Muscle of arm (tissue), 12 donors: ENCODE data around the gene MCTP2. TPM values are rescaled to one million over a fixed set of nuclear protein-coding genes. Genes with fewer than 3 reads are reported as not detected.

Experiments used
- DNase-seq: peaks from one replicate; pipeline ENCODE4 v3.0.0-alpha.2; 2013
- polyA plus RNA-seq, 12 donors: library from polyadenylated mRNA; unstranded; fragments of 120-200 nt; gene quantifications; one replicate each; pipeline ENCODE4 v1.2.1, GENCODE V29; 2013; ENCODE audit not compliant: insufficient read length in 12 of 12

Gene MCTP2
- polyA plus RNA-seq, 12 donors, result 0.33 to 10.1 (median 0.57) TPM; not detected in 1

DNA sequence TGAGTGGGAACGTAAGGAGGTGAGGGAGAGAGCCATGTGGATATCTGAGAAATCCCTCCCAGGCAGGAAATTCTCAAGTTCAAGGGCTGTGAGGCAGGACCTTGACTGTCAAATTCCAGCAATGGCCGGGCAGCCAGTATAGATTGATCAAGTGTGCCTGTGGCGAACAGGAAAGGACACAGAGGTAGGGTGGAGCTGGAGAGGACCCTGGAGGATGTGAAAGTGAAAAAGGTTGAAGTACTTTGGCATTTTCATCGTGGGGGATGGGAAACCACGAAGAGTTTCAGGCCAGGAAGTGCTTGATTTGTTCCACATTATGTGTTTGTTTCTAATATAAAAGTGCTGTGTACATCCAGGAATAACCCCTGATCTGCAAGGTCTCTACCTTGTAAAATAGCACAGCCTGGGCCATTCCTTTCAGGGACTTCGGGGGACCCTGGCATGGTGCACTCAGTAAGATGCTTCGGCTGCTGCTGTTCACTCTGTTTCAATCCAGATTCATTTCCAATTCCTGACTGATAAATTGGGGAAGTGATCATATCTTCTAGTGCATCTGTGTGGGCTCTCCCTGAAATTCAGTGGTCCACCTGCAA is 156.6 kb downstream of the MCTP2 start:
- peak; percentile 9 for DNase-seq

DNA sequence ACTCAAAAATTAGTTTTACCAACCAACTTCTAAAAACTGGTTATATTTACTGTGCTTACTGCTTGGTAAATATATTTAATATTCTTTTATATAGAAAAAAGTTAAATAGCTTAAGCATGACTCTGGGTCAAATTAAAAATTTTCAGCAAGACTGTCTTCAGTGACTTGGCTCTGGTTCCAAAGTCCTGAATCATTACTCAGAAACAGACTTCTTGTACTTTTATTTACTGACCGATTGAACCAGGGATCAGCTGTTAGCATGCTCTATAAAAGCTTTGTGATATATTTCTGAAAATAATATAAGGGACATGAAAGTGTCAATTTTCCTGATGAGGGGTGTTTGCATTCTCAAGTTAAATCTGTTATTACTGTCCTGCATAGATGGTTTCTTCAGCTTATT is 164.3 kb downstream of the MCTP2 start:
- no peak for DNase-seq

DNA sequence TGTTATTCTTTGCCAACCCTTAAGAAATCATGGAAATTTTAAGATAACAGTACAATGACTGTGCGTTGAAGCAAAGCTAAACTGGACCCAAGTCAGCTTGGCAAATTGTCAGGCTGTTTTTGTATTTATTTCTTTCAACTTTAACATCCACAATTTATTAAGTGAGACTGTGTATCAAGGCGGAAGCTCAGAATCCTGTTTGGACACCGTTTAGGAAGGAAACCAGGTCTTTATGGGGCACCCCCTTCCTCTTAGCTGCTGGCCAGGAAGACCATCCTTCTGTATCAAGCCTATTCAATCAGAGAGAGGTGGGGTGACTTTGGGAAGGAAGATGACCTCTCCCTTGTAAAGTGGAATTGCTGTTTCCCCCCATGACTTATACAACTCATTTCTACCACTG is 166.0 kb downstream of the MCTP2 start:
- DNase-seq, result no peak

DNA sequence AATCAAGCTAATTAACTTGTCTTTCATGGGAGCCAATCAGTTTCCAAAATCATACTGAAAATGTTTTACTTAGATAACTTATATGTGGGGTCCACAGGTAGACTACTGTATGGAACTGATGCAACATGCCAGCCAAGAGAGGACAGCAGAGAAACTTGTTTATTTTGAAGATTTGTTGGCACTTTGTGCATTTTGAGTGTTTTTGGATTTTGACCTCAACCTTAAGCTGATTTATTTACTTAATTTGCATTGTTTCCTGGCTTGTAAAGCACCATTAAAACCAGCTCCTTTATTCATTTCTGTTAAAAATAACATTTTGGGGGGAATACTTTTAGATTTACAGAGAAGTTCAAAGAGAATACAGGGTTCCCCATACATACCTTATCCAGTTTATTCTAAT is 166.6 kb downstream of the MCTP2 start:
- DNase-seq, result no peak

DNA sequence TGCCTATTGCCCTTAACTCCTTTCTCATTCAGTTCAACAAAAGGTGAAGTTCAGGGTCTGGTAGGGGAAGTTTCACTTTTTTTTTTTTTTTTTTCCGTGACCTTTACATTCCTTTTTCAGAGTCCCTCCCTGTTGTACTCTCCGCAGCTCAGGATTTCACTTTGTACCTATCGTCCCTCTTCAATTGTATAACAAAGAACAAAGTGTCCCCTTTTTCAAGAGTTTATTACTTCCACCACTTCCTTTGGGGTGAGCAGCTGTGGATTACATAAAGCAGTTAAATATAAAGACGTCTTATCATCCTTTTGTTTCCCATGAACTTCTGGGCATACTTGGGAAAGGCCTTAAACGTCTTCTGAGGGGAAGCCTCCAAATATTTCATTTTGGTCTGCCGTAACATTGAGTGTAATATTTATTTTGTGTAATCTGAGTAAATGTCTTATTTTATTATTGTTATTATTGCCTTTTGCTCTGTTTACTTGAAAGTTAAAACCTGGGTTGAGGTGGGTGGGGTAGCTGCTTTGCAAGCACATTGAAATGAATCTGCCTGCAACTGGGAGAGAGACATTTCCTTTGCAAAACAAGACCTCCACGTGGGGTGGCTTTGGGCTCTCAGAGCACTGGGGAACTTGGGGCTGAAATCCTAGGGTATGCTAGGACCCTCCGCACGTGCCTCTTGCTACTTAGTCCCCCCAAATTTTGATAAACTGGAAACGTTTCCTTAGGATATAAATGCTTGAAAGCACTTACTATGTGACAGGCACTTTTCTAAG is 169.4 kb downstream of the MCTP2 start:
- DNase-seq, result no peak

DNA sequence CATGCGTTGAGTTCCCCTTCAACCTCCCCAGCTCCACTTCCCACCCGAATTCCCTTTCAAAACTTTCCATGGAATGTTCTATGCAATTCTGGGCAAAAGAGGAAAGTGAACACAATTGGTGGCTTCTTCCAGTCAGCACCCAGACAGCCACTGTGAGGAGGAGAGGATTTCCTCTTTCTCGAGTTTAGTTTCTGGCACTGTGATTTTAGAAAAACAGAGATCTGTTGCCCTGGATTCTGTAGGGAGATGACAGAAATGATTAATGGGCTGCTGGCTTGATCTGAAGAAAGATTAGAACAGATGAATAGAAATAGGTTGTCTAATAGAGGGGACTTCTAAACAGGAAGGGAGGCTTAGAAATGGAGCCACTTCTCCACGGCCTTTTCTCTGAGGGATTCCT is 172.0 kb downstream of the MCTP2 start:
- no peak for DNase-seq

DNA sequence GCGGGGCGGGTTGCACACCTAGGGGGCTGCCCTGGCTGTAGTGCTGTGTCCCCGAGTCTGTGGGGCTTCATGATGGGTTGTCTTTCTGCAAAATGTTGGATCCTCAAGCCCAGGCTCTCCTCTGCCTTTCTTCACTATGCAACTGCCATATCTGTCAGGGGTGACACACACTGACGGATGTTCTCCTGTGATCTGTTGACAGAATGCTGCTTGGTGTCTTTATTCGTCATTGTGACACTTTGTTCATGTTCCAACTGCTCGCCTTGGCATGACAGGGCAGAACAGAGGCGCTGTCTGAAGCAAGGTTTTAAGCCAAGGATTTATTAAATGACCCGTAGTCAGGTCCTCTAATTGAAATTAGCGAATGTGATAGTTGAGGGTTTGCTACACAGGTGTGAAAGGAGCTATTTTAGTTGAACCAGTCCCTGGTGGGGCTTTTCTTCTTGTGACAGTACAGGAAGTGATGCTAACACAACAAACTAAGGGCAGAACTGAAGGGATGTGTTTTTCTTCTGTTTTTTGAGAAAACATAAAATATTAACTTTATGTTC is 173.4 kb downstream of the MCTP2 start:
- no peak for DNase-seq

DNA sequence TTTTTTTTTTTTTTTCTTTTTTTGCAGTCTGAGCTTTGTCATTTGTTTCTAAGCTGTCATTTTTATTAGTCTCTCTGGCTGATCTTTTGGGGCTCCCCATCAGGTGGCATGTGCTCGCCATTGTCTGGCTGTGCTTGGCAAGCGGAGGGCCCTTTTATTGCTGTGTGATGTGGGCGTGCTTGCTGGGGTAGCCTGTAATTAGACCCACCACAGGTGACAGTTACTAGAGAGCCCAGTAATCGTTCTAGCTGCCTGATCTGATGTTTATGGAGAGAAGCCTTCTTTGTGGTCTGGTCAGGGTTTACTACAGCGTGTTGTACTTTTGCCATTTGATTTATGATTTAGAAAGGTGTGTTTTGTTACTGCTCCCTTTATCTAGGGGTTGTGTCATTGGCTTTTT is 179.9 kb downstream of the MCTP2 start:
- DNase-seq, result no peak

DNA sequence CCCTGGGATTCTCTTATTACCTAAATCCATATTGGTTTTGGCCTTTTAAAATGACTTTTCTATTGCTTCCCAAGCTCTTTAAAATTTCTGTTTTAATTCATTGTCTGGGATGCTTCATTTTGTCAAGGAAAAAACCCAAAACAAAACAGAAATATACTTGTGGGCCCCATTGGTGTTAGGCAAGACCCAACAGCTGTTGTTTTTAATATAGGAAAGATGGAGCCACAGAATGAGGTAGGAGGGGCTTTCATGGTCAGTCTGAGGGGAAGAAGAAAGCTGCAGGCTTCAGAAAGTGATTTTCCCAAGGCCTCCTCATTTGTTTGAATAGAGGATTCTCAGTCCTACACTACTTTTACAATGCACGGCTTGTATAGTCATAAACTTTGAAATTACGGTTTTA is 180.5 kb downstream of the MCTP2 start:
- DNase-seq, result no peak

DNA sequence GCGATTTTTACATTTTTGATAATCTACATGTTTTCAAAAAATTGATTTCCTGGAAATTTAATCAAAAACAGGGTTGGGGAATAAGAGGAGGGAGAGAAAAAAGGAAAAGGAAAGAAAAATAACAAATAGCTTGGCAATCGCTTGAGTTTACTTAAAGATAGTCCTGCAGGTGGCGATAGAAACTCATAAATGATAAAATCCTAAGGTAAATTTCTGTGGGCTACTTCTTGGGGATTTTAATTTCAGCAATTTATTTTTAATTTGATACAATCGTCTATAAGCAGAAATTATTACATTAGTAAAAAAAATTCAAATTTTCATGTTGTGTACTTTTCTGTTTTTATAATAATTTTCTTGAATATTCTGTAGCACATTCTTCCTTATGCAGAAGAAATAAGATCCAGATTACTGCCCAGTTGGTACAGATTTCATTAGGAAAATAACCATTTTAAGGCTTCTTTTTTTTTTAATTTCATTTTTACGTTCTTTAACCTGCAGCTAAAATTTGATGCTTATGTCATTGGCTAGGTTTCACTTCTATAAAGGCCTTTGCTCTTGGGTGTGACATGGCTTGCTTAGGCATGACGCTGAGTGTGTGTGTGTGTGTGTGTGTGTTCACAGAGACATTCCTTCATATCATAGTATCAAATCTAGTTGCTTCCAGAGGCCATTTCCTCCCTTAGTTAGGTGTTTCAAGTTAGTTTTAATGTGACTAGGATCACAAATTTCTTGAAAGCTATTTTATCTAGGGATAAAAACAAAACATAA is 181.8 kb downstream of the MCTP2 start:
- peak; percentile 28 for DNase-seq

DNA sequence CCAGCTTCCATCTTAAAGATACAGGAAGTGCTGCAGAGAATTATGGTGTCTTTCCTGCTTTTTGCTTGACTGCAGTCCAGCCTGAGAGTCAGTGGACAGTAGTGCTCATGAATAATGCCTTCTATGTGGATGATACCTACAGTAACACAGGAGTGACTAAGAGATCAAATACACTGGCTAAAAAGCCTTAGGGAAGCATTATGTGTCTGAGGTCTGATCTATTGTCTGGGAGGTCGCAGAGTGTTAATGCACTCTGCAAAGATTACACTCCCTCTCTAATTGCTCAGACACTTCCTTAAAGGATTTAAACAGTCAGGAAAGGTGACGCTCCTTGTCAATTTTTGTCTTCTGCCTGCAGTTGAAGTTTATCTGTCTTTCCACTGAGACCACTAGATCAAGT is 183.6 kb downstream of the MCTP2 start:
- no peak for DNase-seq

DNA sequence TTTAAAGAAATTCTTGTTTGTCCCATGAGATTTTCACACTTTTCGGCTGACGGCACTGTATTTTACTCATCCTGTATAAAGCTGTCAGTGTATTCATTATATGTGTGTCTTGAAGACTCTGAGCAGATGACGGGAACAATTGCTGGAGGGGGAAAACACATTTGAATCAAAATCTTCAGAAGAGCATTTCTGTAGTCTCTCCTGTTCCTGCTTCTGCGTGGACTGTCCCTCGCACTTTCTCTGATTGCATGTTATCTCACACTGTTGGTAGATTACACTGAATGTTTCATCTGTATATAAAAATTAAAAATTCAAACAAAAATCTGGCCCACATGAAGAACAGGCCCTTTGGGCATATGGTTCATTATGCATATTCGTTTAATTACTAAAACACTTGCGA is 184.9 kb downstream of the MCTP2 start:
- no peak for DNase-seq

DNA sequence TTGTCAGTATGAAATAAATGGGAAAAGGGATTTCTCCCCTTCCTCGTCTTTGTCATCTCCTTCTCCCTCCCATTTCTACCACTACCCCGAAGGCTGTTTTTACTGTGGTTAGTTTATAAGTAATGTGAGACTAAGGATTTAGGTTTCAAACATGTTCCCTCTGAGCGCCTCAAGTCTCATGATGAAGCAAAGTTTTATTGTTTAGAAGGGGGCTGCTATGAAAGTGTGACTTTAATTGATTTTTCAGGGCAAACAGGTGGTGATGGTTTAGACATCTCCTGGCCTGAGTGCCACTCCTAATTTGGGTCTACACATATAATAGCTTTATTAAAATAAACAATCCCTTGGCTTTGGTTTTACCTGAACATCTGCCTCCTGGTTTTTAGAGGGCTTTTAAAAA is 185.5 kb downstream of the MCTP2 start:
- DNase-seq, result no peak

DNA sequence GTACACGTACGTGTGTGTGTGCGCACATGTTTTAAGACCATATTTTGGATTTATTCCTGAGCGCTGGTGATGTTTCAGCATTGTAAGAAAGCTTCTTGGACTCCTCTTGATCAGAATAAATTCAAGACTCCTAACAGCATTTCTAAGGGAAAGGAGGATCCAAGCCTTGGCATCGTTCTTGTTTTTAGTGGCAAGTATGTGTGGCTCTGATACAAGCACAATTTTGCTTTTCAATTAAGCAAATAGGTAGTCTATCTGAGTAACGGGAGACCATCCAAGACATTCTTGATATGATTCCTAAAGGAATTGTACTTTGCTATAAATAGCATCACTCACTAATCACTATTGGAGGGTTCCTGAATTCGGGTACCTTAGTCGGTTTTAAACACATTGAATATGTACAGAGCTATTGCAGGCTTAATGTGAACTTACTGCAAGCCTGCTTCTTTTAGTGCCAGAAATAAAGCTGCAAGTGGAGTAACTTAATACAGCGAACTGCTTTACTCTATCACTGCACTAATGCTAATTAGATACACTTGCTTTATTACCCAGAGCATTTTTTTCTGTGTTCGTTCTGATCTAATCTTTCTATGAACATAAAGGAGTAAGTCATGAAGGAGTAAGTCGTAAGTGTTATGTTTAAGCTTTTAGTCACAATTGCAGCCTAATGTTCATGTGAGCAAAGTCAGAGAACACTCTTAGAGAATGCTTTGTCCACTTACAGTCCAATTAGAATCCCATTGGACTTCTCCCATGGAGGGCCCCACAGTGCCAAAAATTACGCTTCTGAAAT is 186.3 kb downstream of the MCTP2 start:
- DNase-seq, result no peak

DNA sequence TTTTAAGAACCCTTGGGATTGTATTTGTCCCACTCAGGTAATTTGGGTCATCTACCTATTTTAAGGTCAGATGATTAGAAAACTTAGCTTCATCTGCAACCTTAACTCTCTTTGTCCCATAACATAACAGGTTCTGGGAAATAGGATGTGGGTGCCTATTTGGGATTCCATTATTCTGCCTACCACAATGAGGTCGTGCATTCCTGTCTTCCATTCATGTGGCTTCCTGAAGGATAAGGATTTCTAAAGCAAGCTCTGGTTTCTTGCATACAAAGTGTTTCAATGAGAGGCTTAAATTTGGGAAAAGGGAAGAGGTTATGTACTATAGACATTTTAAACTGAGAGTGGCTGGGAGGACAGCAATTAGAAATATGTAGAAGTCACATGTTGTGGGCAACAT is 190.3 kb downstream of the MCTP2 start:
- no peak for DNase-seq

DNA sequence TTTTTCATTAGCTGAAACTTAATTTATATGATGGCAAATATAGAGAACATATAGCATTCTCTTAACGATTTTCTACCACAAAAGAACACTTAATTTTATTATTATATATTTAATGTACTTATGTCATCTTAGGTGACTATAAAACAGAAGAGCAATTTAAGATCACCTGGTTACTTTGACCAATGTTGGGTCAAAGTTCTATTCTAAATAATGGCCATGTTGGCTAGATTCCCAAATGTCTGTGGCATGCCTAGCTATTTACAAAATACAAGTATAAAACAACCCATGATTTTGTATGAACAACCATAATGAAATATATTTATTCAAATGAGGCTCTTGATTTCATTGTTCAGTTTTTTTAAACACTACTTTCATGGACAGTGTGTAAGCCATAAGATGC is 200.9 kb downstream of the MCTP2 start:
- no peak for DNase-seq

DNA sequence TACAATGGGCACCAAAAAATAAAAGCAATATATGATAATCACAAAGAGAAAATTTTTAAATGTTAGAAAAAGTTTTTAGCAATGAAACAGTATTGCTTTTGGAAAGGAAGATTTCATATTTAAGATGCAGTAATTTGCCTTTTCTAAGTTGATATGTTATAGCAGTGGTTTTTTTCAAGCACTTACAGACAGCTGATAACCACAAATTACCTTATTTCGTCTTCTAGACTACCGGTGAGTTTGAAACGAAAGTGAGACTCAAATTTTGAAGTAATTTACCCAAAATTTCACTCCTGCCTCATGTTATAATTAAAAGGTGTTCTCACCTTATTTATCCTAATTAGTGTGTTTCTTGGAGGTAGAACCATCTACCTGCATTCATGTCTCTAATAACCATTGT is 207.8 kb downstream of the MCTP2 start:
- DNase-seq, result no peak

DNA sequence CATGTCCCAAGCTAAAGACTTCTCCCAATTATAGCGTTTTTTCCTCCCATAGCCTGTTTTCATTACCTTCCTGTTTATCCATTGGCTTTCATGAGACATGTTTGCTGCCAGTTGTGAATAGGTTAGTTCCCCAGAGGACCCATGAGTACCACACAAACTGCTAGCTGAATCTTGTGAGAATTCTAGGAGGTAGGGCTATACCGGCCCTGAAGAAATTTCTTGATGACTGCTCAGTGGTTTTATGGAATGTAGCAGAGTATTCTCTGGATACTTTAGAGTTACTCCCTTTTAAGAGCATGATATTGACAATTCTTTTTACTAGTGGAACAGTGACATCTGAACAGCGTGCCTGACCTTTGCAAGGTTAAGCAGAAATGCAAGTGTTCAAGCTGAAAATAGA is 210.4 kb downstream of the MCTP2 start:
- DNase-seq, result no peak

DNA sequence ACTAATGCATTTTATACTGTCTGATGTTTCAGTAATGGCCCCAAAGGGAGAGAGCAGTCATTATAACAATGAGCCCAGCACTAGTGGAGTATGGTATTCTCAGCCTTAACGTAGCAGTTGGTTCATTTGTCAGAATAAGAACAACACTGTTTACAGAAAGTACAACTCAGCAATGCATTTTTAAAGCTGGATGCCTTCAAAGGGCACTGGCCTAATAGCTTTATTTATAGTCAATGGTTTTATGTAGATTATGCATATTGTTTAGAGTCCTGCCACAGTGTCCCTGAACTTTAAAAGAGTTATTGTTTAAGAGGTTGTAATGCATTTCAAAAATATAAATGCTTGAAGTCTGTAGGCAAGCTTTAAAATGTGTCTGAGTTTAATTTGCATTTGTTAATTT is 211.1 kb downstream of the MCTP2 start:
- DNase-seq, result no peak

DNA sequence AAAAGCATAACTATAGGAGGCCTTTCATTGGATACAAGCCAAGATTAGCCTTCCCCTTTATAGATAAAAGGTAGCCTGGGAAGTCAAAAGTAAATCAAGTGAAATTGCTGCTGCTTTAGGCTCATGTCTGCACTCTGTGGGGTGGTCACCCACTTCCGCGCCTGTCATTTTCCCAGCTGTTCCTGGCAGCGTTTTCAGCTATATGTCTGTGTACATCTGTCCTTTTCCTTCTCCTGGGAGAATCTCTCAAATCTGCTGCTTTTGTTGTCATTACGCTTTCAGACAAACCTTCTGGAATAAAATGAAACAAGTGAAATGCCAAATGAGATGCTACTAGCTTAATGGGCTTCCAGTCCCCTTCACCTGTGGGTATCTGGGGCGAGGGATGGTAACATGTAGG is 211.8 kb downstream of the MCTP2 start:
- DNase-seq, result no peak

DNA sequence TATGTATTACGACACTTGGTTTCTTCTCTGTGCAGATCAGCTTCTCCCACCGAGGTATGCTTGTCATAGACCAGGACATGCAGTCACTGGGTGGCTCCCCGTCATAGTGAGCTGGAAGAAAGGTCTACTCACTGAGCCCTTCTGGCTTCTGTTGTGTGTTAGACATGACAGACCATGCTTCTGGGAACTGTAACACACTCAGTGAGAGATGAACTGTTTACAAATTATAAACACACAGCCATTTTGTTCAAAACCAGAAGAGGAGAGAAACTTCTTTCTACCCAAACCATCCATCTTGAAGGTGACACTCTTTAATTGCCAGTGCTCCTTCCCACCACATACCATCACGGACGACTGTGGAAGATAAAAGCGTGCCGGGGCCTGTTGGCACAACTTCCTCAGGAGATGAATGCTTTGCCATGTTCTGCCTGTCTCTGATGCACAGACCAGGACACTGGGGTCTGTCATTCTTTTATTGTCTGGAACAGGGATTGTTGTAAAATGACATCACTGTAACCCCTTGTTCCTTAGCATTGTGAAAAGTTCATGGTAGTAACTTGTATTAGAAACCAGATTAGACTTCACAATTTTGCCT is 214.3 kb downstream of the MCTP2 start:
- DNase-seq, result no peak

DNA sequence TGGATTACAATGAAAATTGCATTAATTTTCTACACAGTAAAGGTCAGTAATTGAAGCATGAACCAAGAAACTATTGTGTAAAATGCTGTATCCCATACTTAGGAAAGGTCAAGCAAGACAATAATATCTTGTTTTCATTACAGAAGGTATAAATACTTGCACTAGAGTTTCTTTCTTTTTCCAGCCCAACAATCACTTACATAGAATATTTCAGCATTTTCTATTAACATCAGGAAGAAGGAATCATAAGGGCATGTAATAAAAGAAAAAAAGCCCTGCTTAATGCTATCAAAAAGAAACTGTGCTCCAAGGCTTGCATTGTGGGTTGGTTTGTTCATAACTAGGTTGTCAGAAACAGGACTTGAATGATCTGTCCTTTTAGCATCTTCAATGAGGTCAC is 215.1 kb downstream of the MCTP2 start:
- no peak for DNase-seq
